Mesothelial cell of epicardium (in vitro differentiated cells): ENCODE measurements around the gene FEV. TPM values are rescaled to one million over a fixed set of nuclear protein-coding genes. Genes with fewer than 3 reads are reported as not detected.
A peak's percentile ranks its signal among the peaks of the same experiment; 100 is the strongest.

Source experiments
- DNase-seq, 2 experiments: peaks; one replicate each; pipeline ENCODE4 v3.0.0; 2021; ENCODE audit warnings: low spot score in 2 of 2; ENCODE audit not compliant: unreplicated experiment in 2 of 2
- H3K27ac Mint-ChIP-seq: 2 replicates; pipeline ENCODE4 v1.8.0; 2021; ENCODE audit warnings: mixed read lengths
- H3K27me3 Mint-ChIP-seq: 2 replicates; pipeline ENCODE4 v1.8.0; 2021; ENCODE audit warnings: low read depth, mixed read lengths
- H3K36me3 Mint-ChIP-seq: 2 replicates; pipeline ENCODE4 v1.8.0; 2021; ENCODE audit warnings: mixed read lengths
- H3K4me1 Mint-ChIP-seq: 2 replicates; pipeline ENCODE4 v1.8.0; 2021; ENCODE audit warnings: mixed read lengths
- H3K4me3 Mint-ChIP-seq: 2 replicates; pipeline ENCODE4 v1.8.0; 2021; ENCODE audit warnings: mild to moderate bottlenecking, moderate library complexity, mixed read lengths
- H3K9me3 Mint-ChIP-seq: 2 replicates; pipeline ENCODE4 v1.8.0; 2021; ENCODE audit warnings: mixed read lengths
- CTCF ChIP-seq: fragments of 200-600 bp; sonication (generic); IDR thresholded peaks from one replicate; pipeline ENCODE4 v1.5.0; 2021; ENCODE audit warnings: antibody characterized with exemption; ENCODE audit not compliant: unreplicated experiment
- total RNA-seq: library from RNA; stranded (reverse); gene quantifications from 3 replicates; pipeline ENCODE4 v1.2.1, GENCODE V29; 2021

Gene FEV
- total RNA-seq, 1 donor from 2014 or later = 0.29 TPM

GRCh38 chr2:219016721-219017120 lies 31.7 kb upstream of the FEV start:
- Mint-ChIP-seq H3K4me1 (no peaks in the 10 kb centered on the region), H3K27me3 (peaks cover 85% of the 10 kb centered on the region), H3K4me3 (no peak overlapping the region), H3K27ac (no peak overlapping the region), H3K9me3 (no peaks in the 10 kb centered on the region), H3K36me3 (no peaks in the 10 kb centered on the region)
- TF ChIP-seq CTCF = no peak
- no peak for DNase-seq

- Mint-ChIP-seq H3K27me3 (peaks cover 88% of the 10 kb centered on the region), H3K9me3 (no peaks in the 10 kb centered on the region), H3K36me3 (no peaks in the 10 kb centered on the region), H3K27ac (no peak overlapping the region), H3K4me1 (no peaks in the 10 kb centered on the region), H3K4me3 (no peak overlapping the region)
- no peak for TF ChIP-seq CTCF
- DNase-seq = no peak
Observed at GRCh38 chr2:219010873-219011272, 25.9 kb upstream of the FEV start.

GRCh38 chr2:219010162-219010756 lies 25.3 kb upstream of the FEV start:
- Mint-ChIP-seq H3K27ac (no peak overlapping the region), H3K4me1 (no peaks in the 10 kb centered on the region), H3K9me3 (no peaks in the 10 kb centered on the region), H3K36me3 (no peaks in the 10 kb centered on the region), H3K4me3 (no peak overlapping the region), H3K27me3 (peaks cover 88% of the 10 kb centered on the region)
- TF ChIP-seq CTCF = peak; percentile 23
- no peak for DNase-seq

- H3K27ac Mint-ChIP-seq = no peak overlapping the region
- peaks cover 87% of the 10 kb centered on the region for H3K27me3 Mint-ChIP-seq
- no peaks in the 10 kb centered on the region for H3K36me3 Mint-ChIP-seq
- no peak overlapping the region for H3K4me3 Mint-ChIP-seq
- no peak for TF ChIP-seq CTCF
- DNase-seq = no peak
- no peaks in the 10 kb centered on the region for H3K9me3 Mint-ChIP-seq
- no peaks in the 10 kb centered on the region for H3K4me1 Mint-ChIP-seq
Observed at GRCh38 chr2:219009294-219009693, 24.3 kb upstream of the FEV start.

GRCh38 chr2:219003979-219004378 lies 19.0 kb upstream of the FEV start:
- H3K27me3 Mint-ChIP-seq = peaks cover 94% of the 10 kb centered on the region
- DNase-seq = no peak
- no peaks in the 10 kb centered on the region for H3K36me3 Mint-ChIP-seq
- peaks cover 7% of the 10 kb centered on the region for H3K4me1 Mint-ChIP-seq
- no peak overlapping the region for H3K4me3 Mint-ChIP-seq
- H3K27ac Mint-ChIP-seq = no peak overlapping the region
- TF ChIP-seq CTCF = no peak
- H3K9me3 Mint-ChIP-seq = no peaks in the 10 kb centered on the region

- Mint-ChIP-seq H3K27me3 (peaks cover 95% of the 10 kb centered on the region), H3K4me3 (no peak overlapping the region), H3K9me3 (no peaks in the 10 kb centered on the region), H3K27ac (no peak overlapping the region), H3K36me3 (no peaks in the 10 kb centered on the region), H3K4me1 (peaks cover 7% of the 10 kb centered on the region)
- TF ChIP-seq CTCF = peak; percentile 33
- no peak for DNase-seq
Observed at GRCh38 chr2:219003267-219003634, 18.3 kb upstream of the FEV start.
